Stimulated activated CD8-positive, alpha-beta memory T cell treated with anti-CD3 and anti-CD28 coated beads, Interleukin-15, amount 100 ng/mL, for 4 hours (primary cell): Measurements from ENCODE around the gene LETMD1.

Source experiments
- DNase-seq, 2 donors: peaks; one replicate each; pipeline ENCODE4 v3.0.0-alpha.2; 2020; ENCODE audit warnings: low read depth in 2 of 2

LETMD1 gene

GRCh38 chr12:51025836-51026638 lies 22.1 kb upstream of the LETMD1 start, which contains the start of gene SLC11A2:
SLC11A2 (minus strand) TSS chr12:51026384; CDS start chr12:51010728, 15,656 bp downstream.
- peak; percentile 86 to 87 for DNase-seq

- no peak for DNase-seq
Observed at GRCh38 chr12:51027342-51027835, 20.7 kb upstream of the LETMD1 start.

- no peak for DNase-seq
Observed at GRCh38 chr12:51028126-51028812, 19.9 kb upstream of the LETMD1 start.

GRCh38 chr12:51028813-51029150 lies 19.3 kb upstream of the LETMD1 start:
- no peak for DNase-seq

GRCh38 chr12:51033048-51033447 lies 15.1 kb upstream of the LETMD1 start:
- DNase-seq = no peak

- no peak for DNase-seq
Observed at GRCh38 chr12:51033457-51034089, 14.6 kb upstream of the LETMD1 start.

GRCh38 chr12:51036279-51036678 lies 11.8 kb upstream of the LETMD1 start:
- no peak for DNase-seq

GRCh38 chr12:51048661-51049251 lies 629 bp downstream of the LETMD1 start:
- no peak for DNase-seq

GRCh38 chr12:51049525-51049924 lies 1.4 kb downstream of the LETMD1 start:
- DNase-seq = no peak

GRCh38 chr12:51051787-51052186 lies 3.7 kb downstream of the LETMD1 start:
- no peak for DNase-seq

- DNase-seq = no peak
Observed at GRCh38 chr12:51055060-51055459, 6.9 kb downstream of the LETMD1 start.

- DNase-seq = no peak
Observed at GRCh38 chr12:51056242-51056641, 8.1 kb downstream of the LETMD1 start.

GRCh38 chr12:51059086-51059485 lies 11.0 kb downstream of the LETMD1 start:
- no peak for DNase-seq

GRCh38 chr12:51062631-51063397 lies 14.7 kb downstream of the LETMD1 start:
- DNase-seq = no peak

GRCh38 chr12:51065530-51065929 lies 17.4 kb downstream of the LETMD1 start:
- no peak for DNase-seq

GRCh38 chr12:51067229-51067628 lies 19.1 kb downstream of the LETMD1 start:
- DNase-seq = no peak

- no peak for DNase-seq
Observed at GRCh38 chr12:51067771-51068170, 19.6 kb downstream of the LETMD1 start.

- DNase-seq = no peak
Observed at GRCh38 chr12:51070004-51070403, 21.9 kb downstream of the LETMD1 start.

GRCh38 chr12:51071663-51072062 lies 23.5 kb downstream of the LETMD1 start:
- DNase-seq = no peak

GRCh38 chr12:51075390-51075789 lies 27.3 kb downstream of the LETMD1 start:
- no peak for DNase-seq

- no peak for DNase-seq
Observed at GRCh38 chr12:51076236-51076930, 28.3 kb downstream of the LETMD1 start.
